ENCODE results near the gene CNKSR3.

Gene CNKSR3

DNA sequence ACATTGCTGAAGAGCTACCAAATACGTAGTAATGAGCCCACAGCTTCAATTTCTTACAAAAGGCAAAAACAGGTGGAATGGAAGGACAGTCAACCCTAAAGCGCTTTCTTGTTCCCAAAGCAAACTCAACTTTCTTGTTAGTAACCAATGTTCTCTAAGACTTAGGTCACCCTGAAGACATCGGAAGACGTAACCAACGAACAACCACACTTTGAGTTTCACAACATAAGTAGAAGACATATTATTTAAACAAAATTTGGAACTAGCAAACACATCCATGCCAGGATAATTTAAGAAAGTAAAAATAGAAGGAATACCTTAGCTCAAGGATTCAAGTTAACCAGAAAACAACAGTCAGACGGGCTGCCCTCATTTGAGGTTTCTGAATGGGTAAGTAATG, 51.0 kb downstream of the CNKSR3 start:
- H2AK5ac ChIP-seq (ENCODE audit: low read depth, low read length): no peak overlapping the region
- no CpG with 5 or more reads among the region's 6 CpGs for WGBS, 2 donors (ENCODE audit: extremely low coverage in 2 of 2, insufficient read length in 2 of 2, insufficient replicate concordance in 1 of 2)
- H3K23ac ChIP-seq (ENCODE audit: low read depth, low read length, poor library complexity): no peak overlapping the region
- no peak overlapping the region for H4K91ac ChIP-seq (ENCODE audit: low read depth, low read length, poor library complexity)
- no peaks in the 10 kb centered on the region for H3K9me3 ChIP-seq (replicated peaks in 1 of 2; ENCODE audit: control insufficient read depth in 2 of 2, insufficient read depth in 1 of 2, low read depth in 1 of 2, low read length in 2 of 2)
- H3K4me3 ChIP-seq (ENCODE audit: low read length in 2 of 2): no peak overlapping the region
- H3K18ac ChIP-seq (ENCODE audit: low read length): no peak overlapping the region
- no peaks in the 10 kb centered on the region for H3K36me3 ChIP-seq (replicated peaks in 1 of 2; ENCODE audit: control insufficient read depth in 2 of 2, insufficient read depth in 2 of 2, low read length in 2 of 2)
- no peak overlapping the region for H3K14ac ChIP-seq (ENCODE audit: low read length)
- no peak overlapping the region for H2BK5ac ChIP-seq (ENCODE audit: low read length)
- no peak overlapping the region for H3K27ac ChIP-seq (replicated peaks; ENCODE audit: low read length)
- H3K4ac ChIP-seq (ENCODE audit: low read length): no peak overlapping the region
- H2BK12ac ChIP-seq (ENCODE audit: low read length): no peak overlapping the region
- H3K79me1 ChIP-seq (ENCODE audit: low read depth, low read length): no peaks in the 10 kb centered on the region
- H2BK120ac ChIP-seq (ENCODE audit: low read depth, low read length): no peak overlapping the region
- no peak overlapping the region for H4K8ac ChIP-seq (ENCODE audit: low read depth, low read length)
- no peaks in the 10 kb centered on the region for H3K27me3 ChIP-seq (ENCODE audit: control insufficient read depth in 3 of 3, insufficient read depth in 3 of 3, low read depth in 1 of 3, low read length in 3 of 3)
- H3K4me2 ChIP-seq (ENCODE audit: insufficient read depth, low read length, poor library complexity, severe bottlenecking): no peak overlapping the region
- H2BK15ac ChIP-seq (ENCODE audit: low read length): no peak overlapping the region
- H2AFZ ChIP-seq (ENCODE audit: low read length): no peak overlapping the region
- DNase-seq (ENCODE audit: low spot score): no peak
- H3K9ac ChIP-seq (ENCODE audit: low read depth, low read length, poor library complexity): no peak overlapping the region
- H3K4me1 ChIP-seq (ENCODE audit: control insufficient read depth in 2 of 2, insufficient read depth in 1 of 2, low read depth in 1 of 2, low read length in 2 of 2): peaks cover 0 to 13% of the 10 kb centered on the region in 2 donors

DNA sequence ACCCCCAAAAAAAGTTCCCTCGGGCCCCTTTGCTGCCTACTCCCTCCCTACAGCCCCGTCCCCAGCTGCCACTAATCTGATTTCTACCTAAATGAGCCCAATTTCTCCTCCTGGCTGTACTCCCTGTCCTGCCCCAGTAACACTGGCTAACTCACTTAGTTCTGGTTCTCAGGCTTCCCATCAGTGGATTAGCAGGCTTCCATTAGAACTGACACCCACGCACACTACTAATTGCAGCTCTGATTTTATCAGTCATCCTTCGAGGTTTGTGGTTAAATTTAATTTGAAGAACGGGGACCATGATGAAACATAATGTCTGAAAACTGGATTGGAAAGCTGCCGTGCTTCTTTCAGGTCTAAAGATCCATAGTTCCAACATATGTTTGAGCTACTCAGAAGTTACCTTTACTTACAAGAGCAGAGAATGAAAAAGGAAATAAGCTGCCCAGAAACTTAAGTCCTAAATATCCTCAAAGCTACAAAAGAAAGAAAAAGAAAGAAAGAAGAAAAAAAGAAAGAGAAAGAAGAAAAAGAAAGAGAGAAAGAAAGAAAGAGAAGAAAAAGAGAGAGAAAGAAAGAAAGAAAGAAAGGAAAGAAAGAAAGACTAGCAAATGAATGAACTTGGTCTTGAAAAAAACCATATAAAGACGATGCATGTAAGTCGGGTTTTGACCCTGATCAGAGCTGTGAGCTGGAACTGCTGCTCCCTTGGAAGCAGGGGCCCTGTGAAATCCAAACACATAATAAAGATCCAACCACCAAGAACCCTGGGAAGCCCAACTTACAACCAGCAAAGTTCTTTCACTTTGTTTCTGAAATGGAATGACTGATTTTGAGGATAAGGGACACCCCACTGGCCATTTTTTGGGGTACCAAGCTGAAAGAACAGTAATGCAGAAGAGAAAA, 51.7 kb downstream of the CNKSR3 start:
- H4K8ac ChIP-seq (ENCODE audit: low read depth, low read length): no peak overlapping the region
- H3K27me3 ChIP-seq (ENCODE audit: control insufficient read depth in 3 of 3, insufficient read depth in 3 of 3, low read depth in 1 of 3, low read length in 3 of 3): no peaks in the 10 kb centered on the region
- H3K18ac ChIP-seq (ENCODE audit: low read length): no peak overlapping the region
- no peak overlapping the region for H3K23ac ChIP-seq (ENCODE audit: low read depth, low read length, poor library complexity)
- no peak overlapping the region for H2AFZ ChIP-seq (ENCODE audit: low read length)
- H2BK120ac ChIP-seq (ENCODE audit: low read depth, low read length): no peak overlapping the region
- no peak overlapping the region for H4K91ac ChIP-seq (ENCODE audit: low read depth, low read length, poor library complexity)
- H3K36me3 ChIP-seq (replicated peaks in 1 of 2; ENCODE audit: control insufficient read depth in 2 of 2, insufficient read depth in 2 of 2, low read length in 2 of 2): no peaks in the 10 kb centered on the region
- no peaks in the 10 kb centered on the region for H3K9me3 ChIP-seq (replicated peaks in 1 of 2; ENCODE audit: control insufficient read depth in 2 of 2, insufficient read depth in 1 of 2, low read depth in 1 of 2, low read length in 2 of 2)
- H2BK5ac ChIP-seq (ENCODE audit: low read length): no peak overlapping the region
- H3K4me2 ChIP-seq (ENCODE audit: insufficient read depth, low read length, poor library complexity, severe bottlenecking): no peak overlapping the region
- no peak overlapping the region for H2BK12ac ChIP-seq (ENCODE audit: low read length)
- no peak for DNase-seq (ENCODE audit: low spot score)
- no peak overlapping the region for H3K14ac ChIP-seq (ENCODE audit: low read length)
- peaks cover 0 to 11% of the 10 kb centered on the region in 2 donors for H3K4me1 ChIP-seq (ENCODE audit: control insufficient read depth in 2 of 2, insufficient read depth in 1 of 2, low read depth in 1 of 2, low read length in 2 of 2)
- H3K27ac ChIP-seq (replicated peaks; ENCODE audit: low read length): no peak overlapping the region
- H2AK5ac ChIP-seq (ENCODE audit: low read depth, low read length): no peak overlapping the region
- no peaks in the 10 kb centered on the region for H3K79me1 ChIP-seq (ENCODE audit: low read depth, low read length)
- H3K4ac ChIP-seq (ENCODE audit: low read length): no peak overlapping the region
- no peak overlapping the region for H3K4me3 ChIP-seq (ENCODE audit: low read length in 2 of 2)
- H3K9ac ChIP-seq (ENCODE audit: low read depth, low read length, poor library complexity): no peak overlapping the region
- H2BK15ac ChIP-seq (ENCODE audit: low read length): no peak overlapping the region
- no CpG with 5 or more reads among the region's 8 CpGs for WGBS, 2 donors (ENCODE audit: extremely low coverage in 2 of 2, insufficient read length in 2 of 2, insufficient replicate concordance in 1 of 2)

DNA sequence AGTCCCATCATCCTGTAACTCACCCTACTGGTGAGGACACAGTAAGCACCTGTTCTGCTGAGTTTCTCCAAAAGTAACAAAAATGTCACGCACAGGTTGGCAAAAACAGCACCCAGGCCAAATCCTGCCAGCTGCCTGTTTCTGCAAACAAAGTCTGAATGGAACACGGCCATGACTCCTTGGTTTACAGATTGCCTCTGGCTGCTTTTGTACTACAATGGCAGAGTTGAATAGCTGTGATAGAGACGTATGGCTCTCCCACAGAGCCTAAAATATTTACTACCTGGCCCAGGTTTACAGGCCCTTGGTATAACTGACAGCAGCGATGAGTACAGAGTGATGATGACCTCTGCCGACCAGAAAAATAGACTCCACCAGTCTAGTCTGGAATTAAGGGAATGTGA, 52.6 kb downstream of the CNKSR3 start:
- Histone ChIP-seq H3K4ac (ENCODE audit: low read length) (no peak overlapping the region), H3K9me3 (replicated peaks in 1 of 2; ENCODE audit: control insufficient read depth in 2 of 2, insufficient read depth in 1 of 2, low read depth in 1 of 2, low read length in 2 of 2) (no peaks in the 10 kb centered on the region), H3K9ac (ENCODE audit: low read depth, low read length, poor library complexity) (no peak overlapping the region), H3K4me1 (ENCODE audit: control insufficient read depth in 2 of 2, insufficient read depth in 1 of 2, low read depth in 1 of 2, low read length in 2 of 2) (peaks cover 0 to 11% of the 10 kb centered on the region in 2 donors), H2BK5ac (ENCODE audit: low read length) (no peak overlapping the region), H3K14ac (ENCODE audit: low read length) (no peak overlapping the region), H3K27me3 (ENCODE audit: control insufficient read depth in 3 of 3, insufficient read depth in 3 of 3, low read depth in 1 of 3, low read length in 3 of 3) (no peaks in the 10 kb centered on the region), H4K91ac (ENCODE audit: low read depth, low read length, poor library complexity) (no peak overlapping the region), H2AFZ (ENCODE audit: low read length) (no peak overlapping the region), H2AK5ac (ENCODE audit: low read depth, low read length) (no peak overlapping the region), H2BK12ac (ENCODE audit: low read length) (no peak overlapping the region), H3K23ac (ENCODE audit: low read depth, low read length, poor library complexity) (no peak overlapping the region), H3K79me1 (ENCODE audit: low read depth, low read length) (no peaks in the 10 kb centered on the region), H3K18ac (ENCODE audit: low read length) (no peak overlapping the region), H3K27ac (replicated peaks; ENCODE audit: low read length) (no peak overlapping the region), H3K36me3 (replicated peaks in 1 of 2; ENCODE audit: control insufficient read depth in 2 of 2, insufficient read depth in 2 of 2, low read length in 2 of 2) (no peaks in the 10 kb centered on the region), H3K4me3 (ENCODE audit: low read length in 2 of 2) (no peak overlapping the region), H3K4me2 (ENCODE audit: insufficient read depth, low read length, poor library complexity, severe bottlenecking) (no peak overlapping the region), H4K8ac (ENCODE audit: low read depth, low read length) (no peak overlapping the region), H2BK15ac (ENCODE audit: low read length) (no peak overlapping the region), H2BK120ac (ENCODE audit: low read depth, low read length) (no peak overlapping the region)
- no CpG with 5 or more reads among the region's 5 CpGs for WGBS, 2 donors (ENCODE audit: extremely low coverage in 2 of 2, insufficient read length in 2 of 2, insufficient replicate concordance in 1 of 2)
- no peak for DNase-seq (ENCODE audit: low spot score)

DNA sequence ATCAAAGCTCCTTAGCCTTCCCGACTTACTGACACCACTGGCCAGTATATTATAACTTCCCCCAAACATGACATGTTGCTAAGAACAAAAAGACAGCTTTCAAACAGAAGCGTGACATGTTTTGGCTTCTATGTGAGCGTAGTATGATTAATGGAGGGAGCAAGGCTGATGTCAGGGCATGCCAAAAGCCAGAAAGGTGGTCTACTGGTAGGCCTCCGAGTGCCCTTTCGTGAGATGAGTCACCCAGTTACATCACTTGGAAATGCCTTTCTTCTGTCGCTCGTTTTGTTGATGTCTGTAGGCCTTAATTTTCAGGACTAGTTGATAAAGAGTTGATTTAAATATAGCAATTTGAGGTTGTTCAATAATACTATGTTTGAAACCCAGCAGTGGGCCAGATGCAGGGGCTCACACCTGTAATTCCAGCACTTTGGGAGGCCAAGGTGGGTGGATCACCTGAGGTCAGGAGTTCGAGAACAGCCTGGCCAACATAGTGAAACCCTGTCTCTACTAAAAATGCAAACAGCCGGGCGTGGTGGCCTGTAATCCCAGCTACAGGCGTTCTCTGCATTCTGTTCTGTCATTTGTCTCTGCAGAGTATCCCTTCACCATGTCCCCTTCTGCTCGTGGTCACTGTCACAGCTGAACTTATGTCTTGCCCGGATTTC, 53.3 kb downstream of the CNKSR3 start:
- no peak overlapping the region for H3K9ac ChIP-seq (ENCODE audit: low read depth, low read length, poor library complexity)
- H3K14ac ChIP-seq (ENCODE audit: low read length): no peak overlapping the region
- no peaks in the 10 kb centered on the region for H3K9me3 ChIP-seq (replicated peaks in 1 of 2; ENCODE audit: control insufficient read depth in 2 of 2, insufficient read depth in 1 of 2, low read depth in 1 of 2, low read length in 2 of 2)
- no peak overlapping the region for H2BK15ac ChIP-seq (ENCODE audit: low read length)
- peaks cover 0 to 10% of the 10 kb centered on the region in 2 donors for H3K4me1 ChIP-seq (ENCODE audit: control insufficient read depth in 2 of 2, insufficient read depth in 1 of 2, low read depth in 1 of 2, low read length in 2 of 2)
- no peaks in the 10 kb centered on the region for H3K79me1 ChIP-seq (ENCODE audit: low read depth, low read length)
- no CpG with 5 or more reads among the region's 13 CpGs for WGBS, 2 donors (ENCODE audit: extremely low coverage in 2 of 2, insufficient read length in 2 of 2, insufficient replicate concordance in 1 of 2)
- no peak overlapping the region for H2AK5ac ChIP-seq (ENCODE audit: low read depth, low read length)
- no peak overlapping the region for H4K91ac ChIP-seq (ENCODE audit: low read depth, low read length, poor library complexity)
- H2BK5ac ChIP-seq (ENCODE audit: low read length): no peak overlapping the region
- H3K4ac ChIP-seq (ENCODE audit: low read length): no peak overlapping the region
- H4K8ac ChIP-seq (ENCODE audit: low read depth, low read length): no peak overlapping the region
- no peaks in the 10 kb centered on the region for H3K27me3 ChIP-seq (ENCODE audit: control insufficient read depth in 3 of 3, insufficient read depth in 3 of 3, low read depth in 1 of 3, low read length in 3 of 3)
- DNase-seq (ENCODE audit: low spot score): no peak
- H3K27ac ChIP-seq (replicated peaks; ENCODE audit: low read length): no peak overlapping the region
- H3K18ac ChIP-seq (ENCODE audit: low read length): no peak overlapping the region
- H2BK12ac ChIP-seq (ENCODE audit: low read length): no peak overlapping the region
- no peaks in the 10 kb centered on the region for H3K36me3 ChIP-seq (replicated peaks in 1 of 2; ENCODE audit: control insufficient read depth in 2 of 2, insufficient read depth in 2 of 2, low read length in 2 of 2)
- no peak overlapping the region for H2BK120ac ChIP-seq (ENCODE audit: low read depth, low read length)
- no peak overlapping the region for H3K4me2 ChIP-seq (ENCODE audit: insufficient read depth, low read length, poor library complexity, severe bottlenecking)
- H3K23ac ChIP-seq (ENCODE audit: low read depth, low read length, poor library complexity): no peak overlapping the region
- H3K4me3 ChIP-seq (ENCODE audit: low read length in 2 of 2): no peak overlapping the region
- H2AFZ ChIP-seq (ENCODE audit: low read length): no peak overlapping the region
